Neuron (in vitro differentiated cells): ENCODE results near the gene CAMK1D.
"Not testable (repeated sequence)": the region's sequence is repeated elsewhere in the genome, so short reads cannot be mapped to it uniquely, and the experiment has no call there.

Source experiments
- H2AFZ ChIP-seq: one replicate; pipeline ENCODE4 v1.6.1; 2013; ENCODE audit warnings: low read depth, mild to moderate bottlenecking, inconsistent platforms, low read length, moderate library complexity
- H3K27me3 ChIP-seq: one replicate; pipeline ENCODE4 v1.6.1; 2013; ENCODE audit warnings: low read length; ENCODE audit not compliant: insufficient read depth
- H3K36me3 ChIP-seq: one replicate; pipeline ENCODE4 v1.6.1; 2013; ENCODE audit warnings: low read length; ENCODE audit not compliant: insufficient read depth
- H3K4me1 ChIP-seq: one replicate; pipeline ENCODE4 v1.6.1; 2013; ENCODE audit warnings: low read length; ENCODE audit not compliant: insufficient read depth
- H3K4me3 ChIP-seq: 2 replicates; pipeline ENCODE4 v1.5.1; 2013; ENCODE audit warnings: mild to moderate bottlenecking, low read length, moderate library complexity
- H3K9me3 ChIP-seq: one replicate; pipeline ENCODE4 v1.6.1; 2013; ENCODE audit warnings: low read length

Gene CAMK1D

GRCh38 chr10:12348294-12348869 lies 965 bp upstream of the CAMK1D start:
- Histone ChIP-seq H3K4me1 (peaks cover 20% of the 10 kb centered on the region), H2AFZ (peak overlapping the region; percentile 12), H3K9me3 (no peaks in the 10 kb centered on the region), H3K4me3 (peak overlapping the region; percentile 63), H3K36me3 (no peaks in the 10 kb centered on the region), H3K27me3 (no peaks in the 10 kb centered on the region)

- H3K4me3 ChIP-seq = peak overlapping the region; percentile 63
- peaks cover 20% of the 10 kb centered on the region for H3K4me1 ChIP-seq
- H2AFZ ChIP-seq = peak overlapping the region; percentile 56
- no peaks in the 10 kb centered on the region for H3K9me3 ChIP-seq
- no peaks in the 10 kb centered on the region for H3K27me3 ChIP-seq
- H3K36me3 ChIP-seq = no peaks in the 10 kb centered on the region
These were observed 351 bp downstream of the CAMK1D start for GRCh38 chr10:12349629-12350166.

DNA sequence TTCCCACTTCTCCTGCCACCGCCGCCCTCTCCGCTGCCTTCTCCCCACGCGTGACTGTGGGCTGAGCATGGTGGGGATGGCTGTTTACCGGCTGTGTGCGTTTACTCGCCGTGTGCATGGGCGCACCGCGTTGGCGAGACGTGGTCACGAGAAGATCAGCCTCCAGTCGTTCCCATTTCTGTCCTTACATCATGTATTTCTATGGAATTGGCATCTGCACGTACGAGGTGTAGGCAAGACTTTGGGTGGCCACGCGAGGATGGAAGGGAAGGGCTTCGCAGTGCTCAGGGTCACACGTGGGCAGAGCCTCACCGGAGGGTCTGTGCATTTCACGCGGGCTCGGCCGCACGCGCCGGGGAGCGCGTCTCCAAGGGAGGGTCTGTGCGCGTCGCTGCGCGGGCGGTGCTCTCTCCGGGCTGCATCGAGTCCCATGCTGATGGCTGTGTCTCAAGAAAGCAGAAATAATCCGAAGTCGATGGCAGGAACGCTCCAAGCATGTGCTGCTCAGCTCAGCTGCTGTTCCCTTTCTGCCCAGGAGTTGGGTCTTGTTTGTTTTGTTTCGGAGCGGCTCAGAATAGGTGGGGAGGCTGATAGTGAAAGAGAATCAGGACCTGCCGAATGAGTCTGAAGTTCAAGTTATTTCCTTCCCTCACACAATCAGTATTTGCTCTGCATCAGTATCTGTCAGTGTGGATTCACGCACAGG lies 973 bp downstream of the CAMK1D start:
- Histone ChIP-seq H3K4me1 (peaks cover 20% of the 10 kb centered on the region), H3K36me3 (no peaks in the 10 kb centered on the region), H3K9me3 (no peaks in the 10 kb centered on the region), H2AFZ (peak overlapping the region; percentile 56), H3K4me3 (peak overlapping the region; percentile 63), H3K27me3 (no peaks in the 10 kb centered on the region)

DNA sequence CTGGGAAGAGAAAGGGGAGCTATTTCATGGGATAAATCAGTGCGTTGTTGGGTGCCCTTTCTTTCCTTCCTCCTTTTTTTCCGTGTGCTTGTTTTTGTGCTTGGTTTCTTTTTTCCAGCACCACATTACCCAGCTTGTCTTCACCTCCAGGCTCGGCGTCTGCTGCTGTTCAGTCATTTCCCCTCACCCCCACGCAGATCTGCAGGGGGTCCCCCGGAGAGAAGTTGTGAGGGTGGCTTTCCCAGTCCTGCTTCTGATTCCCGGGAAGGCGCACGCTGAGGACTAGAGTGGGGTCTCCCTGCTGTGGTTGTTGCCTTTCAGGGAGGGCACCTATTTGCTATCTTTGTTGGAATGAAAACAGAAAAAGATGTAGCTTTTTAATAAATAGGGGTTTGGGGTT lies 1.6 kb downstream of the CAMK1D start:
- Histone ChIP-seq H3K9me3 (no peaks in the 10 kb centered on the region), H2AFZ (no peak overlapping the region), H3K4me1 (peaks cover 20% of the 10 kb centered on the region), H3K36me3 (no peaks in the 10 kb centered on the region), H3K27me3 (no peaks in the 10 kb centered on the region), H3K4me3 (peak overlapping the region; percentile 63)

- Histone ChIP-seq H3K9me3 (no peaks in the 10 kb centered on the region), H2AFZ (no peak overlapping the region), H3K36me3 (no peaks in the 10 kb centered on the region), H3K4me1 (peaks cover 20% of the 10 kb centered on the region), H3K4me3 (no peak overlapping the region), H3K27me3 (no peaks in the 10 kb centered on the region)
These were observed 2.1 kb downstream of the CAMK1D start for GRCh38 chr10:12351447-12351846.

DNA sequence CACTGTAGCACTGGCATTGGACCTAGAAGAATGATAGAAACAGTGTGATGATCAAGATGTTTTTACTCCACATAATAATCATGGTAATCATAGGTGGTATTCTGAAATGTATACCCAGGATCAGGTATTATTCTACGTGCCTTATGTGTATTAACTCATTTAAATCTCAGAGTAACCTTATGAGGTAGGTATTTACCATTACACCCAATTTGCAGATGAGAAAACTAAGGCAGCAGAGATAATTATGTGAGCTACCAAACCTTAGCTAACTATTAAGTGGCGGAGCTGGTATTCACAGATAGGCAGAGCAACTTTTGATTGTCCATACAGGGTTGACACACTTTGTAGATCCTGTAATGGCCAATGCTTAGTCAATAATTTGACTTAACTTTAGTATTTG lies 2.5 kb downstream of the CAMK1D start:
- no peak overlapping the region for H2AFZ ChIP-seq
- no peaks in the 10 kb centered on the region for H3K27me3 ChIP-seq
- no peaks in the 10 kb centered on the region for H3K9me3 ChIP-seq
- no peak overlapping the region for H3K4me3 ChIP-seq
- no peaks in the 10 kb centered on the region for H3K36me3 ChIP-seq
- H3K4me1 ChIP-seq = peaks cover 20% of the 10 kb centered on the region

DNA sequence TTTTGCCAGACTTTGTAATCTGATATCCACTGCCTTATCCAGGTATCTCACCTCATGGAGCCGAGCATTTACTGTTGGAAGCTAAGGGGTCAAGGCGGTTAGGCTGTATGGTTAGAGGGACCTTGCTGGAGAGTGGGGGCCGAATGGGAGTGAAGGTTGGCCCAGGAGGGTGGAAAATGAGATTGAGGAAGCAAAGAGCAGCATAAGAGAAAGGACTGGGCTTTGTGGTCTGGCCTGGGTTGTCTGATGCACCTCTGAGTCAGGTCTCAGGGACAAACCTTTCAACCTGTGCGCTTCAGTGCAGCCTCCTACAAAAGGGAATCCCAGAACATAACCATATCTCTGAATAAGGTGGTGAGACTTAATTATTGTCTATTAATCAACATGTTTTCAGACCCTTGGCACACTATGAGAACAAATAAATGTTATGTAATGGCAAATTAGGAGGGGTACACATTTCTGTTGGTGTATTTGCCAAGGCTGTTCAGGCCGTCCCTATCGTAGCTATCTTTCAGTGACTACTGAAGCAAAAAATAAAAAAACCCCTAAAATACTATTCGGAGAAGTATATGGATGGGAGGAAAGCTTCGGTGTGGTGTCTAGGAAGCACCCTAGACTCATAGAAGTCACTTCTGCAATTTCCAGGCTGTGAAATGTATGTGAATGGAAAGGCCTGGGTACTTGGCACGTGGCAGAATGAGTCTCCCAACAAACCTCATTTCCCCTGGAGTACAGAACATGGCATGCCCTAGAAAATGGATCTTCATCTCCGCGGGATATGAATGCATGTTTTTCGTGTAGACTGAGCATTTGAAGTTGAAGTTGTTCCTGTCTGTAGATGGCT lies 4.3 kb downstream of the CAMK1D start:
- Histone ChIP-seq H3K4me3 (no peak overlapping the region), H3K27me3 (no peaks in the 10 kb centered on the region), H3K9me3 (no peaks in the 10 kb centered on the region), H3K36me3 (no peaks in the 10 kb centered on the region), H3K4me1 (peaks cover 11% of the 10 kb centered on the region), H2AFZ (no peak overlapping the region)

GRCh38 chr10:12354696-12355095 lies 5.3 kb downstream of the CAMK1D start:
- peaks cover 11% of the 10 kb centered on the region for H3K4me1 ChIP-seq
- not testable (repeated sequence) for H3K4me3 ChIP-seq, H2AFZ ChIP-seq, H3K27me3 ChIP-seq, H3K36me3 ChIP-seq, H3K9me3 ChIP-seq

- Histone ChIP-seq H3K36me3 (no peaks in the 10 kb centered on the region), H3K9me3 (no peaks in the 10 kb centered on the region), H3K4me1 (peaks cover 18% of the 10 kb centered on the region), H2AFZ (no peak overlapping the region), H3K27me3 (no peaks in the 10 kb centered on the region), H3K4me3 (no peak overlapping the region)
These were observed 6.0 kb downstream of the CAMK1D start for GRCh38 chr10:12355384-12355783.

DNA sequence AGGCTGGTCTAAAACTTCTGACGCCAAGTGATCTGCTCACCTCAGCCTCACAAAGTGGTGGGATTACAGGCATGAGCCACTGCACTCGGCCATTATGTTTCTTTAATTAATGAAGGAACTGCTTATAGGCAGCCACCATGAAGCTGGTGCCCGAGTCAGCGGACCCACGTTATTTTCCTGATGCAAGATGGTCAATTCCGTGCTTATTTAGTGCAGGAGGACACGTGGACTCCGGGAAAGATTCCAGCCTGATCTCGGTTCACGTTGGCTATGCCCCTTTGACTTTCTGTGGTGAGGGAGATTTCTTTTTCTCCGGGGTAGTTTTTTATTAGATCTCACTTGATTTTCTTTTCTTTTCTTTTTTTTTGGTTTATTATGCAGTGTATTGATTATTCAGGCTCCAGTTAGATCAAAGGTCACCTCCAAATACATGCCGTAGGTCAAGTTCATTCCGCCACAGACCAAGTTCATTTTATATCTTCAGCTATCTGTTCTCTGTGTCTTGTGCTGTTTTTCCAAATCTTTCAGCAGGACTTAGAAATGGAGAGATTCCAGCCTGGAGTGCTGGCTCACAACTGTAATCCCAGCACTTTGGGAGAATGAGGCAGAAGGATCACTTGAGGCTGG lies 8.3 kb downstream of the CAMK1D start:
- Histone ChIP-seq H3K4me1 (peaks cover 12% of the 10 kb centered on the region), H2AFZ (no peak overlapping the region), H3K27me3 (no peaks in the 10 kb centered on the region), H3K4me3 (no peak overlapping the region), H3K9me3 (peaks cover 2% of the 10 kb centered on the region), H3K36me3 (no peaks in the 10 kb centered on the region)

DNA sequence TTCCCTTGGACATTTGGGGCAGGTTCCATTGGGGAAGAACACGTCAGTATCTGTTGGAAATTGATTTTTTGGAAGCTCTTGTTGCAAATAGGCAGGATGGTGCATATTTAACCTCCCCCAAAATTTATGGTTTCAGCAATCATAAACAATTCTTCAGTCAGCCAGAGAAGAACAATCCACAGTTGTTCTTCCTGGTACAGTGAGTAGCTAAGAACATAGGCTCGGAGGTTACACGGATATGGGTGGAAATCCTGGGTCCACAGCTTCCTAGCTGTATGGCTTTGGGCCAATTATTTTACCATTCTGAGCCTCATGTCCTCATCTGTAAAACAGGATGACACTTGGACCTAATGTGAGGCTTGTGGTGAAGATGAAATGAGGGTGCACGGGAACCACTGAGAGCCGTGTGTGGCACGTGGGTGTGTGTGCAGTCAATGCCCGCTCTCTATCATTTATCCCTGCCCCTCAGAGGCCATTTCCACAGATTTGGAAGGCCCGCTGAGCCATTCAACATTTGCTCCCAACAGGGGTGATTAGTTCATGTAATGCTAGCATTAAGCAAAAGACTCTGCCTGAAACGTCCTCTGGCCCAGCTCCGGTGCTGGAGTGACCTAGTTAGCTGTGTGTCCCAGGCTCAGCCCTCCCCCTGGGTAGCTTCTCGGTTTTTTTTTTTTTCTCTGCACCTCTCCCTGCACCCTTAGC lies 9.7 kb downstream of the CAMK1D start:
- no peak overlapping the region for H2AFZ ChIP-seq
- H3K36me3 ChIP-seq = no peaks in the 10 kb centered on the region
- H3K4me1 ChIP-seq = peaks cover 12% of the 10 kb centered on the region
- no peak overlapping the region for H3K4me3 ChIP-seq
- H3K27me3 ChIP-seq = no peaks in the 10 kb centered on the region
- peaks cover 2% of the 10 kb centered on the region for H3K9me3 ChIP-seq

DNA sequence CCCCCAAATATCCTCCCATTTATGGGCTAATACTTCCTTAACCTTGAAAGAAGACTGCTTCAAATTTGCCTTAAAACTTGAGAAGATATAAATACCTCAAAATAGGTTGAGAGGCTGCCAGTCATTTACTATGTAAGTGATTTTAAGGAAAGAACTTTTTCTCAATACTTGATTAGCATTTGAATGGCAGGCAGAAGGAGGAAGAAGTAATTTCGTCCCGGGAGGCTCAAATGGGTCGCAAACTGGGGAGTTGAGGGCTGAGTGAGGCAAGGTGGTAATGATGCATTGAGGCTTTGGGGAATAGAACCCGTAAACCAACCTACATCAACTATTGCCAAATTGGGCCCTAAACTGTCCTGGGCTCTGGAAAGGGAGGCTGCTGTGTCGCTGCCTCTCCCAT lies 11.1 kb downstream of the CAMK1D start:
- peaks cover 12% of the 10 kb centered on the region for H3K4me1 ChIP-seq
- H3K27me3 ChIP-seq = no peaks in the 10 kb centered on the region
- H3K9me3 ChIP-seq = peaks cover 6% of the 10 kb centered on the region
- H3K4me3 ChIP-seq = no peak overlapping the region
- no peaks in the 10 kb centered on the region for H3K36me3 ChIP-seq
- no peak overlapping the region for H2AFZ ChIP-seq
